DND-41 (cell line): Measurements from ENCODE around the gene USP5.
"Not testable (repeated sequence)": the region's sequence is repeated elsewhere in the genome, so short reads cannot be mapped to it uniquely, and the experiment has no call there.

Source experiments
- CTCF ChIP-seq: IDR thresholded peaks from 2 replicates; pipeline ENCODE4 v1.5.1; 2012; ENCODE audit warnings: borderline replicate concordance, low read length, moderate library complexity, mild to moderate bottlenecking; ENCODE audit not compliant: poor library complexity, severe bottlenecking; ENCODE audit errors: extremely low read depth
- EZH2 ChIP-seq: IDR thresholded peaks from 3 replicates; pipeline ENCODE4 v1.6.1; 2012; ENCODE audit warnings: borderline replicate concordance, low read depth, mild to moderate bottlenecking, moderate library complexity, low read length, inconsistent platforms; ENCODE audit not compliant: severe bottlenecking

GRCh38 chr12:6908141-6908540, 56.2 kb downstream of the USP5 start:
- not testable (repeated sequence) for TF ChIP-seq CTCF, EZH2
